Hepatocyte (in vitro differentiated cells): Measurements from ENCODE around the gene COBL. TPM values are rescaled to one million over a fixed set of nuclear protein-coding genes. Genes with fewer than 3 reads are reported as not detected.

Source experiments
- DNase-seq: peaks from one replicate; pipeline ENCODE4 v3.0.0-alpha.2; 2016; ENCODE audit warnings: low spot score
- H2AFZ ChIP-seq: fragments of 200-600 bp; sonication (generic); 2 replicates; pipeline ENCODE4 v1.6.0; 2016; ENCODE audit warnings: antibody characterized with exemption, mild to moderate bottlenecking
- H3K27ac ChIP-seq: fragments of 200-600 bp; sonication (generic); 2 replicates; pipeline ENCODE4 v1.5.1; 2016; ENCODE audit warnings: mild to moderate bottlenecking
- H3K27me3 ChIP-seq: fragments of 200-600 bp; sonication (generic); 2 replicates; pipeline ENCODE4 v1.6.1; 2016
- H3K36me3 ChIP-seq: fragments of 200-600 bp; sonication (generic); replicated peaks from 2 replicates; pipeline ENCODE4 v1.5.1; 2016; ENCODE audit warnings: low read depth; ENCODE audit not compliant: insufficient read depth
- H3K4me1 ChIP-seq: fragments of 200-600 bp; sonication (generic); 2 replicates; pipeline ENCODE4 v1.5.1; 2016; ENCODE audit warnings: mild to moderate bottlenecking, moderate library complexity; ENCODE audit not compliant: insufficient read depth
- H3K4me2 ChIP-seq: fragments of 200-600 bp; sonication (generic); 2 replicates; pipeline ENCODE4 v1.6.0; 2016
- H3K4me3 ChIP-seq: fragments of 200-600 bp; sonication (generic); 2 replicates; pipeline ENCODE4 v1.5.1; 2016; ENCODE audit warnings: mild to moderate bottlenecking
- H3K79me2 ChIP-seq: fragments of 200-600 bp; sonication (generic); 2 replicates; pipeline ENCODE4 v1.6.0; 2017; ENCODE audit warnings: mild to moderate bottlenecking
- H3K9me2 ChIP-seq: fragments of 200-600 bp; sonication (generic); replicated peaks from 2 replicates; pipeline ENCODE4 v1.6.0; 2017; ENCODE audit warnings: mild to moderate bottlenecking; ENCODE audit not compliant: insufficient read depth
- H3K9me3 ChIP-seq: fragments of 200-600 bp; sonication (generic); 2 replicates; pipeline ENCODE4 v1.5.1; 2016; ENCODE audit warnings: low read depth, mild to moderate bottlenecking
- H4K20me1 ChIP-seq: fragments of 200-600 bp; sonication (generic); 2 replicates; pipeline ENCODE4 v1.6.0; 2016; ENCODE audit warnings: mild to moderate bottlenecking; ENCODE audit not compliant: insufficient read depth, poor library complexity, severe bottlenecking
- EZH2 ChIP-seq: fragments of 200-600 bp; sonication (generic); IDR thresholded peaks from 2 replicates; pipeline ENCODE4 v1.6.1; 2016; ENCODE audit warnings: antibody characterized with exemption, mild to moderate bottlenecking, borderline replicate concordance
- EZH2phosphoT487 ChIP-seq: fragments of 200-600 bp; sonication (generic); IDR thresholded peaks from one replicate; pipeline ENCODE4 v1.6.1; 2018; ENCODE audit warnings: antibody characterized with exemption, mild to moderate bottlenecking, low read depth, moderate library complexity; ENCODE audit not compliant: unreplicated experiment, severe bottlenecking
- WGBS: methylation state at CpG from one replicate; pipeline ENCODE4 v1.1.6; 2016; ENCODE audit warnings: low lambda C conversion rate; ENCODE audit errors: missing lambda C conversion rate; 5-methylcytosine and 5-hydroxymethylcytosine counted together
- polyA plus RNA-seq: library from polyadenylated mRNA; unstranded; fragments of >200 nt; fragmentation: Nextera tagmentation; extraction: Ambion mirVana; gene quantifications from 2 replicates; pipeline ENCODE4 v1.2.1, GENCODE V29; 2016
- total RNA-seq: library from RNA; depleted of rRNA; stranded (reverse); fragments of >200 nt; gene quantifications from 2 replicates; pipeline ENCODE4 v1.2.3, GENCODE V29; 2014
- TF ChIP-seq, protein P1 (sequence below): fragments of 200-600 bp; sonication (generic); IDR thresholded peaks from 2 replicates; pipeline ENCODE4 v1.5.1; 2016; ENCODE audit warnings: antibody characterized with exemption, mild to moderate bottlenecking; ENCODE audit not compliant: poor library complexity

Gene COBL
- total and polyA plus RNA-seq, 2 experiments from 2014 or later = 7.8 to 20.5 TPM

- H3K79me2 ChIP-seq = peaks cover 76% of the 10 kb centered on the region
These were observed 42.6 kb downstream of the COBL start for GRCh38 chr7:51274001-51274400.

DNA sequence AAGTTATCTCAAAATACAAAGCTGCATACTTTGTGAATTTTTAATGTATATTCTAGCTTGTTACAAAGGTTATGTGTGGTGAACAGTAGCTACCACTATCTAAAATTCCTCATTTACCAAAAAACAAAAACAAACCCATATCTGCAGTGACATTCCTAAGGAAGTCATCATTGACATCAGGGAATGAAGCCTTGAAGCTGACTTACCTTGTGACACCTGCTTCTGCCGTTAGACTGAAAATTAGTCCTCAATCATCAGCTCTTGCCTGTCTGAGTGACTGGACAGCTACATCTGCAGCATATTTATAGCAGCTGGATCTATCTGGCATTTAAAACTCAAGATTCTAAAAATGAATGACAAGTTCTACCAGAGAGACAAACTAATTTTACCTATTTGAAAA lies 43.2 kb downstream of the COBL start:
- DNase-seq = no peak
- H3K4me2 ChIP-seq = no peak overlapping the region
- H3K9me2 ChIP-seq = no peaks in the 10 kb centered on the region
- H3K4me1 ChIP-seq = peaks cover 26% of the 10 kb centered on the region
- WGBS = 86% methylated on average over 1 of the region's 1 CpG
- H3K4me3 ChIP-seq = no peak overlapping the region
- H4K20me1 ChIP-seq = peaks cover 3% of the 10 kb centered on the region
- peaks cover 71% of the 10 kb centered on the region for H3K79me2 ChIP-seq
- TF ChIP-seq, protein P1, sequence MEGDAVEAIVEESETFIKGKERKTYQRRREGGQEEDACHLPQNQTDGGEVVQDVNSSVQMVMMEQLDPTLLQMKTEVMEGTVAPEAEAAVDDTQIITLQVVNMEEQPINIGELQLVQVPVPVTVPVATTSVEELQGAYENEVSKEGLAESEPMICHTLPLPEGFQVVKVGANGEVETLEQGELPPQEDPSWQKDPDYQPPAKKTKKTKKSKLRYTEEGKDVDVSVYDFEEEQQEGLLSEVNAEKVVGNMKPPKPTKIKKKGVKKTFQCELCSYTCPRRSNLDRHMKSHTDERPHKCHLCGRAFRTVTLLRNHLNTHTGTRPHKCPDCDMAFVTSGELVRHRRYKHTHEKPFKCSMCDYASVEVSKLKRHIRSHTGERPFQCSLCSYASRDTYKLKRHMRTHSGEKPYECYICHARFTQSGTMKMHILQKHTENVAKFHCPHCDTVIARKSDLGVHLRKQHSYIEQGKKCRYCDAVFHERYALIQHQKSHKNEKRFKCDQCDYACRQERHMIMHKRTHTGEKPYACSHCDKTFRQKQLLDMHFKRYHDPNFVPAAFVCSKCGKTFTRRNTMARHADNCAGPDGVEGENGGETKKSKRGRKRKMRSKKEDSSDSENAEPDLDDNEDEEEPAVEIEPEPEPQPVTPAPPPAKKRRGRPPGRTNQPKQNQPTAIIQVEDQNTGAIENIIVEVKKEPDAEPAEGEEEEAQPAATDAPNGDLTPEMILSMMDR = no peak
- no peak for TF ChIP-seq EZH2
- no peak for TF ChIP-seq EZH2phosphoT487
- H2AFZ ChIP-seq = no peak overlapping the region
- H3K36me3 ChIP-seq = no peaks in the 10 kb centered on the region
- no peaks in the 10 kb centered on the region for H3K9me3 ChIP-seq
- H3K27ac ChIP-seq = no peak overlapping the region
- no peaks in the 10 kb centered on the region for H3K27me3 ChIP-seq

More at GRCh38 chr7:51274001-51274400, 42.6 kb downstream of the COBL start:
- Histone ChIP-seq H3K27me3 (no peaks in the 10 kb centered on the region), H2AFZ (no peak overlapping the region), H3K9me2 (no peaks in the 10 kb centered on the region), H3K9me3 (no peaks in the 10 kb centered on the region), H3K4me1 (peaks cover 26% of the 10 kb centered on the region), H3K27ac (no peak overlapping the region), H3K4me2 (no peak overlapping the region), H4K20me1 (peaks cover 3% of the 10 kb centered on the region), H3K36me3 (no peaks in the 10 kb centered on the region), H3K4me3 (no peak overlapping the region)
- no peak for TF ChIP-seq EZH2
- TF ChIP-seq, protein P1 = no peak
- TF ChIP-seq EZH2phosphoT487 = no peak
- no peak for DNase-seq
- 88% methylated on average over 10 of the region's 10 CpGs for WGBS

DNA sequence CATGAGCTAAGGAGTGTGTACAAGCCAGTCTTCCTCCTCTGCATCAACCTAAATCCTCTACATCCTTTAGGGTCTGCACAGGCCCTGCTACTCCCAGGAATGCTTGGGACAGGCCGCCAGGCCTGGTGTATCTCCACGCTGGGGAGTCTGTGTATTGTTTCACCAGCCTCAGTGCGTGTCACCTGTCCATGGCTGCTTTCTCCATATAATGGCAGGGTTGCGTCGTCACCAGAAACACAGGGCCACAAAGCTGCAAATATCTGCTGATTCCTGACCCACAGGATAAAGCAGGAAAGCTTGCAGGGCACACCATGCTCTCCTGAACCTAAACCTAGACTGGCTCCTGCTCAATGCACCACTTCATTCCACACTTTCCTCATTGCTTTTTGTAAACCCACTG lies 45.6 kb downstream of the COBL start:
- no peak overlapping the region for H3K4me2 ChIP-seq
- no peaks in the 10 kb centered on the region for H3K27me3 ChIP-seq
- no peak overlapping the region for H2AFZ ChIP-seq
- peaks cover 75% of the 10 kb centered on the region for H3K79me2 ChIP-seq
- H3K9me3 ChIP-seq = no peaks in the 10 kb centered on the region
- 90% methylated on average over 5 of the region's 5 CpGs for WGBS
- H3K4me1 ChIP-seq = peaks cover 19% of the 10 kb centered on the region
- no peak overlapping the region for H3K27ac ChIP-seq
- DNase-seq = no peak
- H3K9me2 ChIP-seq = no peaks in the 10 kb centered on the region
- TF ChIP-seq, protein P1 = no peak
- no peak for TF ChIP-seq EZH2phosphoT487
- no peak for TF ChIP-seq EZH2
- H3K36me3 ChIP-seq = no peaks in the 10 kb centered on the region
- peaks cover under 1% of the 10 kb centered on the region for H4K20me1 ChIP-seq
- H3K4me3 ChIP-seq = no peak overlapping the region

DNA sequence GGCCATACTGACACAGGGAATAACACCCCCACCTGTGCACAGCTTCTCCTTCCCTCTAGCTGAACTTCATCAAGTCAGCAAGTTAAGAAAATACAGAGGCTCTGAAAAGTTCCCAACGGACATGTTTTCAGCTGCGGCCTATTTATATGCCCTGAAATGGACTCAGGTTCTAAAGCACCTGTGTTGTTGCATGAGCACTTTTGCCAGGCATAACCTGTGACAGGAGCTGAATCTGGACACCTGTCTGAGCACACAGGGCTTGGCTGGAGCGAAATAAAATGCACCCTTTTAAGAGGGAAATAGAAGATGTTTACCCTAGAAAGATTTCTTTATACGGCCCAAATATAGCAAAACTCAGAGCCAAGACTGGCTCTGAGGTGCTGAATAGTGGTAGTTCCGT lies 46.7 kb downstream of the COBL start:
- no peaks in the 10 kb centered on the region for H3K27me3 ChIP-seq
- no peak overlapping the region for H3K4me3 ChIP-seq
- H3K79me2 ChIP-seq = peaks cover 77% of the 10 kb centered on the region
- no peak overlapping the region for H3K27ac ChIP-seq
- WGBS = 96% methylated on average over 5 of the region's 5 CpGs
- DNase-seq = no peak
- no peaks in the 10 kb centered on the region for H3K9me2 ChIP-seq
- no peaks in the 10 kb centered on the region for H4K20me1 ChIP-seq
- TF ChIP-seq EZH2 = no peak
- TF ChIP-seq, protein P1 = no peak
- no peak for TF ChIP-seq EZH2phosphoT487
- H3K36me3 ChIP-seq = no peaks in the 10 kb centered on the region
- no peak overlapping the region for H2AFZ ChIP-seq
- peaks cover 16% of the 10 kb centered on the region for H3K4me1 ChIP-seq
- no peak overlapping the region for H3K4me2 ChIP-seq
- no peaks in the 10 kb centered on the region for H3K9me3 ChIP-seq
